K562 (cell line): ENCODE measurements around the gene TRAPPC4. TPM values are rescaled to one million over a fixed set of nuclear protein-coding genes. Genes with fewer than 3 reads are reported as not detected.
A peak's percentile ranks its signal among the peaks of the same experiment; 100 is the strongest.

Experiments
- GATA2 ChIP-seq: sonication (generic); formaldehyde crosslinking; IDR thresholded peaks from 2 replicates; pipeline ENCODE4 v1.4.0; 2020; ENCODE audit warnings: mild to moderate bottlenecking, missing genetic modification reagents
- JUNB ChIP-seq: fragments of 450-650 bp; formaldehyde crosslinking; conservative IDR thresholded peaks from 2 replicates; pipeline ENCODE4 v1.4.0; 2020; ENCODE audit warnings: mild to moderate bottlenecking
- MCM7 ChIP-seq, 2 experiments: fragments of 450-650 bp; IDR thresholded peaks; 2 replicates each; pipeline ENCODE4 v1.6.1; 2016 to 2018
- TAF1 ChIP-seq: IDR thresholded peaks from 2 replicates; pipeline ENCODE4 v1.6.1; 2011; ENCODE audit warnings: mild to moderate bottlenecking, low read length, moderate library complexity; ENCODE audit not compliant: insufficient read depth, control insufficient read depth, severe bottlenecking; ENCODE audit errors: extremely low read depth
- TAL1 ChIP-seq: fragments of 450-650 bp; IDR thresholded peaks from 2 replicates; pipeline ENCODE4 v1.6.1; 2016; ENCODE audit warnings: mild to moderate bottlenecking
- polyA plus RNA-seq, 8 experiments: library from polyadenylated mRNA; depleted of rRNA in 4 of 8; stranded (reverse) in 5 of 8; unstranded in 3 of 8; fragments of >200 nt; fragmentation: Nextera tagmentation in 2 of 8; fragmentation: Illumina TruSeq in 1 of 8; extraction: Ambion mirVana in 2 of 8; extraction: Trizol in 1 of 8; gene quantifications; 2 replicates each; pipeline versions ENCODE4 v1.2.1 to v1.2.3, GENCODE V29; 2011 to 2014; ENCODE audit warnings: inconsistent platforms in 1 of 8, missing spikeins in 1 of 8
- total RNA-seq, 7 experiments: library from RNA; depleted of rRNA in 6 of 7; stranded (reverse); fragments of >200 nt in 6 of 7; fragmentation: Illumina TruSeq in 2 of 7; extraction: Trizol in 2 of 7; gene quantifications; 2 replicates each; pipeline versions ENCODE4 v1.2.1 to v1.2.3, GENCODE V29; 2011 to 2021; ENCODE audit warnings: low replicate concordance in 1 of 7
- TF ChIP-seq, protein P1 (sequence below), 2 experiments: fragments of 450-650 bp; conservative IDR thresholded peaks; 2 replicates each; pipeline ENCODE4 v1.6.1; 2017; ENCODE audit warnings: mild to moderate bottlenecking in 2 of 2, moderate library complexity in 2 of 2
- TF ChIP-seq, protein P2 (sequence below): fragments of 450-650 bp; IDR thresholded peaks from 2 replicates; pipeline ENCODE4 v1.6.1; 2018; ENCODE audit not compliant: partially characterized antibody
- TF ChIP-seq, protein P3 (sequence below), 2 experiments: fragments of 450-650 bp in 1 of 2; sonication (generic) in 1 of 2; formaldehyde crosslinking in 1 of 2; IDR thresholded peaks in 1 of 2; conservative IDR thresholded peaks in 1 of 2; 2 replicates each; pipeline versions ENCODE4 v1.6.1 to v1.8.1; 2016 to 2023; ENCODE audit warnings: mild to moderate bottlenecking in 2 of 2, moderate library complexity in 2 of 2, inconsistent platforms in 1 of 2, missing genetic modification reagents in 1 of 2
- TF ChIP-seq, protein P4 (sequence below), 2 experiments: fragments of 450-650 bp; IDR thresholded peaks; 2 replicates each; pipeline ENCODE4 v1.6.1; 2016; ENCODE audit warnings: mild to moderate bottlenecking in 2 of 2, borderline replicate concordance in 1 of 2, low read depth in 1 of 2, moderate library complexity in 1 of 2
- TF ChIP-seq, protein P5 (sequence below): IDR thresholded peaks from 2 replicates; pipeline ENCODE4 v1.6.1; 2012; ENCODE audit warnings: low read depth, low read length, improper control_type of control experiment, borderline replicate concordance

The TRAPPC4 gene
- total and polyA plus RNA-seq, 9 of the 15 experiments (the other 6 are each of a cell fraction or from before 2014, with no cell fraction given): 121 to 524 (median 142) TPM

DNA sequence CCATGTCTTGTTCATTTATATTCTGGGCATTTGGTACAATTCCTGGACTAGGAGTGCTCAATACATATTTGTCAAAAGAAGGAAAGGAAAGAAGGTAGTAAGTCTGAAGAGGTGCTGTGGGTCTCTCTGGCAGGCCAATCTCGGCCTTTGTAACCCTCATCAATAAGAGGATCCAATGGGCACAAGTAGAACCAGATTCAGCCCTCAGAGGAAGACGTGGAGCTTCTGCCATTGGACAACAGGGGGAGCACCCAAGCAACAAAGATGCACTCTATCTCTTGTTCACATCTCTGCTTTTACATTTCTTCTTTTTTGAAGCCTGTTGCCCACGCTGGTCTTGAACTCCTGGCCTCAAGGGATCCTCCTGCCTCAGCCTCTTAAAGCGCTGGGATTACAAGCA lies 46.8 kb downstream of the TRAPPC4 start (continued):
- TF ChIP-seq, protein P1, sequence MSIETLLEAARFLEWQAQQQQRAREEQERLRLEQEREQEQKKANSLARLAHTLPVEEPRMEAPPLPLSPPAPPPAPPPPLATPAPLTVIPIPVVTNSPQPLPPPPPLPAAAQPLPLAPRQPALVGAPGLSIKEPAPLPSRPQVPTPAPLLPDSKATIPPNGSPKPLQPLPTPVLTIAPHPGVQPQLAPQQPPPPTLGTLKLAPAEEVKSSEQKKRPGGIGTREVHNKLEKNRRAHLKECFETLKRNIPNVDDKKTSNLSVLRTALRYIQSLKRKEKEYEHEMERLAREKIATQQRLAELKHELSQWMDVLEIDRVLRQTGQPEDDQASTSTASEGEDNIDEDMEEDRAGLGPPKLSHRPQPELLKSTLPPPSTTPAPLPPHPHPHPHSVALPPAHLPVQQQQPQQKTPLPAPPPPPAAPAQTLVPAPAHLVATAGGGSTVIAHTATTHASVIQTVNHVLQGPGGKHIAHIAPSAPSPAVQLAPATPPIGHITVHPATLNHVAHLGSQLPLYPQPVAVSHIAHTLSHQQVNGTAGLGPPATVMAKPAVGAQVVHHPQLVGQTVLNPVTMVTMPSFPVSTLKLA (conservative IDR thresholded peaks at IDR 0.05): peak in 1 of 2 experiments; percentile 33; a peak in 1 of 4 replicates
- TF ChIP-seq, protein P2, sequence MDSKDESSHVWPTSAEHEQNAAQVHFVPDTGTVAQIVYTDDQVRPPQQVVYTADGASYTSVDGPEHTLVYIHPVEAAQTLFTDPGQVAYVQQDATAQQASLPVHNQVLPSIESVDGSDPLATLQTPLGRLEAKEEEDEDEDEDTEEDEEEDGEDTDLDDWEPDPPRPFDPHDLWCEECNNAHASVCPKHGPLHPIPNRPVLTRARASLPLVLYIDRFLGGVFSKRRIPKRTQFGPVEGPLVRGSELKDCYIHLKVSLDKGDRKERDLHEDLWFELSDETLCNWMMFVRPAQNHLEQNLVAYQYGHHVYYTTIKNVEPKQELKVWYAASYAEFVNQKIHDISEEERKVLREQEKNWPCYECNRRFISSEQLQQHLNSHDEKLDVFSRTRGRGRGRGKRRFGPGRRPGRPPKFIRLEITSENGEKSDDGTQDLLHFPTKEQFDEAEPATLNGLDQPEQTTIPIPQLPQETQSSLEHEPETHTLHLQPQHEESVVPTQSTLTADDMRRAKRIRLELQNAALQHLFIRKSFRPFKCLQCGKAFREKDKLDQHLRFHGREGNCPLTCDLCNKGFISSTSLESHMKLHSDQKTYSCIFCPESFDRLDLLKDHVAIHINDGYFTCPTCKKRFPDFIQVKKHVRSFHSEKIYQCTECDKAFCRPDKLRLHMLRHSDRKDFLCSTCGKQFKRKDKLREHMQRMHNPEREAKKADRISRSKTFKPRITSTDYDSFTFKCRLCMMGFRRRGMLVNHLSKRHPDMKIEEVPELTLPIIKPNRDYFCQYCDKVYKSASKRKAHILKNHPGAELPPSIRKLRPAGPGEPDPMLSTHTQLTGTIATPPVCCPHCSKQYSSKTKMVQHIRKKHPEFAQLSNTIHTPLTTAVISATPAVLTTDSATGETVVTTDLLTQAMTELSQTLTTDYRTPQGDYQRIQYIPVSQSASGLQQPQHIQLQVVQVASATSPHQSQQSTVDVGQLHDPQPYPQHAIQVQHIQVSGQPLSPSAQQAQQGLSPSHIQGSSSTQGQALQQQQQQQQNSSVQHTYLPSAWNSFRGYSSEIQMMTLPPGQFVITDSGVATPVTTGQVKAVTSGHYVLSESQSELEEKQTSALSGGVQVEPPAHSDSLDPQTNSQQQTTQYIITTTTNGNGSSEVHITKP: no peak
- no peak for TF ChIP-seq MCM7 (IDR thresholded peaks at IDR 0.05)
- TF ChIP-seq, protein P3, sequence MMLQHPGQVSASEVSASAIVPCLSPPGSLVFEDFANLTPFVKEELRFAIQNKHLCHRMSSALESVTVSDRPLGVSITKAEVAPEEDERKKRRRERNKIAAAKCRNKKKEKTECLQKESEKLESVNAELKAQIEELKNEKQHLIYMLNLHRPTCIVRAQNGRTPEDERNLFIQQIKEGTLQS (IDR thresholded peaks at IDR 0.05): no peak
- TF ChIP-seq, protein P3 (CRISPR knock-in tag; conservative IDR thresholded peaks at IDR 0.05): no peak
- TF ChIP-seq GATA2 (CRISPR knock-in tag): peak; percentile 91
- TF ChIP-seq TAL1: no peak
- TF ChIP-seq, protein P4, sequence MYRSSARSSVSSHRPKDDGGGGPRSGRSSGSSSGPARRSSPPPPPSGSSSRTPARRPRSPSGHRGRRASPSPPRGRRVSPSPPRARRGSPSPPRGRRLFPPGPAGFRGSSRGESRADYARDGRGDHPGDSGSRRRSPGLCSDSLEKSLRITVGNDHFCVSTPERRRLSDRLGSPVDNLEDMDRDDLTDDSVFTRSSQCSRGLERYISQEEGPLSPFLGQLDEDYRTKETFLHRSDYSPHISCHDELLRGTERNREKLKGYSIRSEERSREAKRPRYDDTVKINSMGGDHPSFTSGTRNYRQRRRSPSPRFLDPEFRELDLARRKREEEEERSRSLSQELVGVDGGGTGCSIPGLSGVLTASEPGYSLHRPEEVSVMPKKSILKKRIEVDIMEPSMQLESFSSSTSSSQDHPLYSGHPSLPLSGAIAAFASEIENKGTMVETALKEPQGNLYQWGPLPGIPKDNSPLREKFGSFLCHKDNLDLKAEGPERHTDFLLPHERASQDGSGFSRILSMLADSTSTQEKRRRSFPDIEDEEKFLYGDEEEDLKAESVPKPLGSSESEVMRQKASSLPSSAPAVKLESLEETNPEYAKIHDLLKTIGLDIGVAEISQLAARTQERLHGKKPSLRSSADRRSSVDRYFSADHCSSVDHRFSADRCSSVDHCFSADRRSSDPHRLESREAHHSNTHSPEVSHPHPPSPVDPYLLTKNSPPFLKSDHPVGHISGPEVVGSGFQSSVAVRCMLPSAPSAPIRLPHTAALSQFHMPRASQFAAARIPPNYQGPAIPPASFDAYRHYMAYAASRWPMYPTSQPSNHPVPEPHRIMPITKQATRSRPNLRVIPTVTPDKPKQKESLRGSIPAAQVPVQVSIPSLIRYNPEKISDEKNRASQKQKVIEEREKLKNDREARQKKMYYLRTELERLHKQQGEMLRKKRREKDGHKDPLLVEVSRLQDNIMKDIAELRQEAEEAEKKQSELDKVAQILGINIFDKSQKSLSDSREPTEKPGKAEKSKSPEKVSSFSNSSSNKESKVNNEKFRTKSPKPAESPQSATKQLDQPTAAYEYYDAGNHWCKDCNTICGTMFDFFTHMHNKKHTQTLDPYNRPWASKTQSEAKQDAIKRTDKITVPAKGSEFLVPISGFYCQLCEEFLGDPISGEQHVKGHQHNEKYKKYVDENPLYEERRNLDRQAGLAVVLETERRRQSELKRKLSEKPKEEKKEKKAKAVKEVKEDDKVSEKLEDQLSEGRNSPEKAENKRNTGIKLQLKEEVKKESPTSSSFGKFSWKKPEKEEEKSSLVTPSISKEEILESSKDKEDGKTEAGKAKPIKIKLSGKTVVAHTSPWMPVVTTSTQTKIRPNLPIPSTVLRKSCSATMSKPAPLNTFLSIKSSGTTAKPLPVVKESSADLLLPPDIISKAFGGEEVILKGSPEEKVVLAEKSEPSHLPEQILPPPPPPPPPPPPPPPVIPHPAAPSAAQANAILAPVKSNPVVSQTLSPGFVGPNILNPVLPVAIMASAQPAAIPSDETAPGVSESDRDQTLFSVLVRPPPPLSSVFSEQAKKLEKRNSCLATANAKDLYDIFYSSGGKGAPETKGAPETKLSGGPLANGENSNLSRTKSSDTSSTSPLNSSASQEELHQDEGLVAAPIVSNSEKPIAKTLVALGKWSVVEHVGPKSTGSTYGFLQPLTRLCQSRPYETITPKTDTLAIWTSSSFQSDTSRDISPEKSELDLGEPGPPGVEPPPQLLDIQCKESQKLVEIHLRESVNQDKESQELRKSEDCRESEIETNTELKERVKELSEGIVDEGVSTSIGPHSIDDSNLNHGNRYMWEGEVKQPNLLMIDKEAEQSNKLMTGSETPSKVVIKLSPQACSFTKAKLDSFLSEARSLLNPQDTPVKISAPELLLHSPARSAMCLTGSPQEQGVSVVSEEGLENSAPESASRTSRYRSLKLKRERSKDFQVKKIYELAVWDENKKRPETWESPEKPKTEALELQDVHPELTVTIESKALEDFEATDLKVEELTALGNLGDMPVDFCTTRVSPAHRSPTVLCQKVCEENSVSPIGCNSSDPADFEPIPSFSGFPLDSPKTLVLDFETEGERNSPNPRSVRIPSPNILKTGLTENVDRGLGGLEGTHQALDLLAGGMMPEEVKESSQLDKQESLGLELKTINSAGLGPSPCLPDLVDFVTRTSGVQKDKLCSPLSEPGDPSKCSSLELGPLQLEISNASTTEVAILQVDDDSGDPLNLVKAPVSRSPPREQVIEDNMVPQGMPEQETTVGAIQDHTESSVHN (IDR thresholded peaks at IDR 0.05; ENCODE audit: borderline replicate concordance in 1 of 2, low read depth in 1 of 2): no peak
- TF ChIP-seq JUNB: no peak
- TF ChIP-seq, protein P5, sequence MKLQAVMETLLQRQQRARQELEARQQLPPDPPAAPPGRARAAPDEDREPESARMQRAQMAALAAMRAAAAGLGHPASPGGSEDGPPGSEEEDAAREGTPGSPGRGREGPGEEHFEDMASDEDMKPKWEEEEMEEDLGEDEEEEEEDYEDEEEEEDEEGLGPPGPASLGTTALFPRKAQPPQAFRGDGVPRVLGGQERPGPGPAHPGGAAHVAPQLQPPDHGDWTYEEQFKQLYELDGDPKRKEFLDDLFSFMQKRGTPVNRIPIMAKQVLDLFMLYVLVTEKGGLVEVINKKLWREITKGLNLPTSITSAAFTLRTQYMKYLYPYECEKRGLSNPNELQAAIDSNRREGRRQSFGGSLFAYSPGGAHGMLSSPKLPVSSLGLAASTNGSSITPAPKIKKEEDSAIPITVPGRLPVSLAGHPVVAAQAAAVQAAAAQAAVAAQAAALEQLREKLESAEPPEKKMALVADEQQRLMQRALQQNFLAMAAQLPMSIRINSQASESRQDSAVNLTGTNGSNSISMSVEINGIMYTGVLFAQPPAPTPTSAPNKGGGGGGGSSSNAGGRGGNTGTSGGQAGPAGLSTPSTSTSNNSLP: no peak
- no peak for TF ChIP-seq TAF1
